GM21723 (cell line): ENCODE measurements around the gene C1QTNF5.

Experiments
- ATAC-seq: cut with Tn5 transposase; IDR thresholded peaks from one replicate; pipeline ENCODE4 v1.9.1; 2021; ENCODE audit warnings: mild to moderate bottlenecking, moderate library complexity; ENCODE audit not compliant: unreplicated experiment

C1QTNF5 gene

DNA sequence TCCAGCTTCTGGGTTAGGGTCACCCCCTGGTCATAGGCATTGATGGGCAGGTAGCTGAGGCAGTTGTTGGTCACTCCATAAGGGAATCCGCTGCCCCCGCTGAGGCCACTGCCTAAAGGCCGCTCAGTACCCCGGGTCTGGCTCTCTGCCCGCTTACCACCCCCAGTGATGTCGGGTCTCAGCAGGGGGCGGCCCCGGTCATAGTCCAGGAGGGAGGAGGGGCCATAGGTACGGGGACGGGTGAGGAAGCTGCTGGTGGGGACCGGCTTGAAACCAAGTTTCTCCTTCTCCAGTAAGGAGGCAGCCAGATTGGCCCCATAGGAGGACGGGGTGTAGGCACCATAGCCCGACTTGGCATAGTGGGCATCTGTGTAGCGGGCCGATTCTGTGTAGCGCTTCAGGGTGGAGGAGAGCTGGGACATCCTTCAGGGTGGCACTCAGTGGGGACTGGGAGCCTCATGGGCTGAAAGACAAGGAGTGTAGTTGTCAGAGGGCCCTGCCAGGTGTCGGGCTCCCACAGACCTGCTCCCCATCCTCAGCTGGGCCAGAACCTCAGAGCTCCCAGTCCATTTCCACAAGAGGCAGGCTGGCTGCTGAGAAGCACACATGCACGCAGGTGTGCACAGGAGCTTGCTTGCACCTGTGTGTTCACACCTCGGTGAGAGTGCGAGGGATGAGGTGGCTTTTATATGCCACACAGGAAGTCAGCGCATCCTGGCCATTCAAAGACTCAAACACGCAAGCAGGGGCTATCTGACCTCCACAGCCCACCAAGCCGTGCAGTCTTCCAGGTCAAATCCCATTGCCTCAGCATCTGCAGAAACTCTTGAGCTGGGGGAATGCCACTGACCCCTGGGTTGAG is 32.6 kb upstream of the C1QTNF5 start:
- no peak for ATAC-seq

GRCh38 chr11:119372260-119373058 is 31.8 kb upstream of the C1QTNF5 start:
- ATAC-seq, result no peak

DNA sequence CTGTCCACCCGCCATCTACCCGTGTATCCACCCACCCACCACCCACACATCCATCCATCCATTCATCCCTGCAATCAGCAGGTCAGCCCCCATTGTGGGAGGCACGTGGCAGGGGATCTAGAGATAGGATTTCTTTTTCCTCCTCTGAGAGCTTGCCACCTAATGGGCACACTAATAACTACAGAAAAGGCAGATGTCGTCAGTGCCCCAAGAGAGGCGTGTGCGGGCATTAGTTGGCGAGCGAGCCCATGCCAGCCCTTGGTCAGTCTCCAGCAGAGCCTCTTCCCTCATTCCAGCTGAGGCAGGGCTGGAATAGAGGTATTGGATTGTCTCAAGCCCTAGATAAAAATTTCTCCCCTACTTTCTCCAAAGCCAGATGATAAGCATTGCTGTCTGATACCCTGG is 31.1 kb upstream of the C1QTNF5 start:
- ATAC-seq, result no peak

DNA sequence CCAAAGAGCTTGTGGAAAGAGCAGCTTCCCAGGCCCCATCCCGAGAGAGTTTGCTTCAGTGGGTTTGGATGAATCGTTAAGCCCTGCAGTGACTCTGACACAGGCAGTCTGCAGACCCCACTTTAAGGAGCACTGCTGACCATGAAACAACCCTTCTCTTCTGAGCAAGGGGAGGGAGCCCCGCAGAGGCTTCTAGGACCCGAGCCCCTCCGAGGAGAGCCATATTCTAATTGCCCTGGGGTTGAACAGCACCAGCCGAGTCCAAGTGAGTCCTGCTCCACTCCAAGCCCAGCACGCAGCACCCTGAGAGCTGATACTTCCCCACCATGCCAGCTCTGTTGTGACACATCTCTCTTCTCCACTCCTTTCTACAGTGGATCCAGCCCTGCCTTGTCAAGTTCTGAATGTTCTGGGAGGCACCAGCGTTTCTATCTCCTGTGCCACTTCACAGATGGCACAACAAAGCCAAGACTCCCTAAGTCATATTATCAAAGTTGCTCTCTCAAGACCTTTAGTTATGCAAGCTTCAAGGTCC is 30.5 kb upstream of the C1QTNF5 start:
- no peak for ATAC-seq

DNA sequence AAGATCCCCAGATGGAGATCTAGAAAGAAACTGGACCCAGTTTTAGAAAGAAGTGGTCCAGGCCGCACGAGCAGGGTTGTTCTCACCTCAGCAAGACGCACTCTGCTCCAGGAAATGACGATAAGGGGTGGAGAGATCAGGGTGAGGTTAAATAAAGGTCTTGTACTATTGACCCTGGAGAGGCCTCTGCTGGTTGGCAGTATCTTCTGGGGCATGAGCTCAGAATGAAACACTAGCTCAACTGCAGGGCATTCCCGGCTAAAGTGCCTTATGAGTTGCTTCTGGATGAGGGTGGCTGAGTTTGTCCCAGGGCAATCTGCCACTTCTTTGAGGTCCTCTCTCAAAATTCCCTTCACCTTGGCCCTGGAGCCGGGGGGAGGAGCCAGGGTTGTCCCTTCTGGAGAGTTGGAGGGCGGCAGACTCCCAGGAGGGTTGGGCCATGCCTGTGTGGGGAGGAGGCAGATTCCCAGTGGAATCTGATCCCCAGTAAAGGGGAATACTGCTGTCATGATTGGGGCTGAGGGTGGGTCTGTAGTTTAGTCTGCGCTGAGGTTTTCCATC is 29.9 kb upstream of the C1QTNF5 start:
- no peak for ATAC-seq

GRCh38 chr11:119369132-119369925 is 28.6 kb upstream of the C1QTNF5 start:
- no peak for ATAC-seq

DNA sequence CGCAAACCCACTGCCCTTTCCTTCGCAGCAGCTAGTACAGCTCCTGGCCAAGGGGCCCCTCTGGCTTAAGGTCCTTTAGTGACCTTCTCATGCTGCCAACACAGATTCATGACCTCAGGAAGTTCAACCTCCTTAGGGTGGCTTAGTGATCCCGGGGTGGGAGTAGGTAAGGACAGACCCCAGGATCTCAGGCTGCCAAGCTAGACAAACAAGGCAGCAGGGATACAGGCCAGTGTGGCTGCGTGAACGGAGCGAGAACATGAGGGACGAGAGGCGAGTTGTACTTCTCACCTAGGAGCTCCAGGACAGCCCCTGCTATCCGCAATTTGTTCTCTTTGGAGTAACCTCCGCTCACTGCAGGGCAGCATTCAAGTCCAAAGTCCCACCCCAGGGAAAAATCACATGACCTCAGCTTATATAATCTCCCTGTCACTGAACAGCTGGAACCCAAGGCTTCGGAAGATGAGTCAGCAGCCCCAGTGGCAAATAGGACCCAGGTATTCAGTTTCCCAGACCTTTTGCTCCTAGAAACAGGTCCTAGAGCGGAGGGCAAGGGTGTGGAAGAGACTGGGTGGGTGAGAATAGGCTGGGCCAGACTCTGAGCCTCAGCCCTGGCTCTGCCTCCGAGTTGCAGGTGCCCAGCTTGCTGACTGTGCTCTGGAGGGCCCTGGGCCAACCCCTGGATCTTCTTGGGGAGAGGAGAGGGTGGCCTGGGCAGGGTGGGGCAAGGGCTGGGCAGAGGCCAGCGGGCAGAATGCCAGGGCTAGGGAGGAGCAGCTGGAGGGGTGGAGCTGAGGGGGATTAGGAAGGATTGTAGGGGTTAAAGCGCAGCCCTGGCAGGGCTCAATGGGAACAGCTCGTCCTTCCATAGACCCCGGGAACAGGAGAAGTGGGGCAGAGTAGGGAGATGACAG is 27.7 kb upstream of the C1QTNF5 start:
- no peak for ATAC-seq

- no peak for ATAC-seq
Observed at GRCh38 chr11:119367661-119368120, 27.0 kb upstream of the C1QTNF5 start.

- ATAC-seq, result no peak
Observed at GRCh38 chr11:119366690-119367620, 26.3 kb upstream of the C1QTNF5 start.

GRCh38 chr11:119365071-119365591 is 24.4 kb upstream of the C1QTNF5 start:
- ATAC-seq, result no peak

- ATAC-seq, result no peak
Observed at GRCh38 chr11:119363851-119364590, 23.3 kb upstream of the C1QTNF5 start.

DNA sequence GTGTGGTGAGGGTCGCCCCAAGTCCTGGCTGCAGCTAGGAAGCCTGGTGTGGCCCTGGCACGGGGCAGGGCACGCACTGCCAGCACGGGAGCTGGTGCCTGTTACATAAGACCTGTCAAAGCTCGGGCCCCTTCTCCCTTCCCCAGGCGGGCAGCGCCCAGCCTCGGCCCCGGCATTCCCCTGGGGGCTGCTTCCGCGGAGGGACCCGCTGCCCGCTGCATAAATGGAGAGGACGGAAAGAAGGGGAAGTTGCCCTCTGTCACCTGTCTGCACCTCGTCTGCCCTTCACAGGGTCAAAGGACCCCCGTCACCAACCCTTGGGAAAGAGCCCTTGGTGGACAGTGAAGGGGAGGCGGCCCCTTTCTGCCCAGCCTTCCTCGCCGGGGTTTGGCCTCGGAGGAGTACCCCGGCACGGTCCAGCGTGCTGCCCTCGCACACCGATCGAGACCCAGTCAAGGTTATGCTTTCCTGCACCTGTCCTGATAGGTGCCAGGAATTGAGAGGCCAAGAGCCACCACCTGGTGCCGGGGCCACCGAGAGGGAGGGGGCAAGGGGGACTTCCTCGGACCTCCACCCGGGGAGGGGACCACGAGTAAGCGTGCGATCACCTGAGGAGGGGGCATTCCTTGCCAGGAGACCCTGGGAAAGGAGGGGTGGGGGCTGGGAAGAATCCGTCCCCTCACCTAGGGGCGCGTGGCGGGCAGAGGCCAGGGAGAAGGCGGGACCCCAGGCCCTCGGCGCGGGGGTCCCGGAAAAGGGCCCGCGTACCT is 22.6 kb upstream of the C1QTNF5 start:
- no peak for ATAC-seq

- no peak for ATAC-seq
Observed at GRCh38 chr11:119362741-119363080, 22.0 kb upstream of the C1QTNF5 start.

DNA sequence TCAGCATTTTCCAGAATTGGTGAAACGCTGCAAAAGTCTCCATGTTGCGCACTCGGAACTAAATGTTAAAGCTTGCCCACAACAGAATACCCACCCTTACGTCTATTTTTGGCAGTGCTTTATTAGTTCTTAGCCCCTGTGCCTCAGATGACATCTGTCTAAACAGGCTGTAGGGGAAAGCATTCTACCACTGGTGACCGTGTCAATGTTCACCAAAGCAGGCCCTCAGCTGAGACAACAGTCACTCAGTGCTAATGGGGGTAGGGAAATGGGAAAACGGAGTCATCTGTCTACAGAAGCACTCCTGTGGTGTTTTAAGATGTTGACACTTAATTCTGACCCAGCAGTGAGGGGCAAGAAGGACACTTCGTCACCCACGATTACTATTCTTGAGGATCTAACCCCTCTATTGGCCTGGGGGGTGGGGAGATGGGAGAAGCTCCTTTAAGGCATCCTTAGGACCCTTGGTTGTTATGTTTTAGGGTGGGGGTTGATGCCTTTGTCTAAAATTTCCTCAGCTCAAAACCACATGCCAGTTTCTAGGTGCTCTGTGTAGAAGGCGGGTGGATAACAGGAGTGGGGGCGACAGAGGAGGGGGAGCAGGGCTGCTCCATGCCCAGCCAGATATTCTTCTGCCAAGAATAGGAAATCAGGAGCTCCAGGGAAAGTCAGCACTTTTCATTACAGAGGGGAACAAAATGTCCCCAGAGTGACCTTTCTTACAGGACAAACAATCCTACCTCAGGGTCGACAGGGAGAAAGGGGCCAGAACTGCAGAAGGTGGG is 21.4 kb upstream of the C1QTNF5 start:
- ATAC-seq, result no peak

DNA sequence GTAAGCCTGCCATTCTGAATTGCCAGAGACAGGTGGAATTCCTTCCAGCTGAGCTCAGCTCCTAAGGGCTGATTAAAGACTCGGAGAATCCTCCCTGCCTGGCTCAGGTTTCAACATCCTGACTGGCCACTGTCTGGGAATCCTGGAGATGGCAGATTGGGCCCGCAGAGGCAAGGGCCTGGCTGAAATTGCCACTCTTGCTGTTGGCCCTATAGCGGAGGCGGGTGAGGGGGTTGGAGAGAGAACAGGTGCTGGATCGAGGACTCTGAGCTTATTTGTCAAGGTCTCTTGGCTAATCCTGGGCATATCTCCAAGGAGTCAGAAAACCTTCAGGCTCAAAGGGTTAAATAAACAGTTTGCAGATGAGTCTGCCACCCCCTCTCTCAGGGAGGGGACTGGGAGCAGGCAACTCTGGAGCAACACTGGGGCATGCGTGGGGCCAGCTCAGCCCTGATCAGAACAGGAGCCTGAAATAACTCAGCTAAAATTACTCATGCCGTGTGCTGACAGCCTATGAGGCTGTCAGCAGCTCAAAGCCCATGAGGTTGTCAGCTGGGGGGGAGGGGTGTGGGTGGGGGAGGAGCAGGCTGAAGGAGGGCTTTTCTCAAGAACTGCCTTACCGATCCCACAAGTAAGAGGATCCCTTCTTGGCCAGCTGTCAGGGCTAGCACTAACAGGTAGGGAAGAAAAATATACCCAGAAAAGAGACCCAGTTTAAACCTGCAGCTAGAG is 20.5 kb upstream of the C1QTNF5 start:
- ATAC-seq, result no peak
